Measurements from ENCODE around the gene MARF1. TPM values are rescaled to one million over a fixed set of nuclear protein-coding genes. Genes with fewer than 3 reads are reported as not detected.

MARF1 gene
- total RNA-seq, 1 donor from 2014 or later = 186 TPM

- Mint-ChIP-seq H3K27ac (peak overlapping the region; percentile 98), H3K4me1 (peaks cover 66% of the 10 kb centered on the region), H3K4me3 (peak overlapping the region; percentile 84), H3K9me3 (no peaks in the 10 kb centered on the region), H3K36me3 (ENCODE audit: low read depth) (peaks cover 23% of the 10 kb centered on the region), H3K27me3 (no peaks in the 10 kb centered on the region)
- CTCF ChIA-PET = interaction anchor here (0.7 to 4.0 kb wide), 5 partner anchors 10 to 217 kb away, joined by 3 to 20 read pairs (median 11); no protein-coding TSS in a partner anchor
- POLR2A ChIA-PET = interaction anchor here (0.5 to 7.3 kb wide), 5 partner anchors 7 to 496 kb away, joined by 3 to 142 read pairs (median 52); partner anchors contain the start of gene NDE1
- intact Hi-C loops (cut with micrococcal nuclease) = loop anchor here (5.0 to 10.0 kb wide), 2 partner anchors 240 to 1012 kb away; partner anchors contain the start of genes BFAR, CEP20 and PARN
- DNase-seq (no peak), ATAC-seq (ENCODE audit: low read depth) (no peak)
- no peak for TF ChIP-seq CTCF (IDR thresholded peaks at IDR 0.05)
Observed at GRCh38 chr16:15644267-15644961, 1.5 kb upstream of the MARF1 start.

GRCh38 chr16:15643946-15644250 lies 944 bp upstream of the MARF1 start:
- no peaks in the 10 kb centered on the region for H3K27me3 Mint-ChIP-seq
- POLR2A ChIA-PET = interaction anchor here (0.6 to 7.3 kb wide), 9 partner anchors 8 to 1645 kb away, joined by 3 to 142 read pairs (median 16); partner anchors contain the start of genes CEP20 and NDE1
- no peak for TF ChIP-seq CTCF (IDR thresholded peaks at IDR 0.05)
- peak overlapping the region; percentile 84 for H3K4me3 Mint-ChIP-seq
- H3K9me3 Mint-ChIP-seq = no peaks in the 10 kb centered on the region
- peaks cover 69% of the 10 kb centered on the region for H3K4me1 Mint-ChIP-seq
- intact Hi-C loops (cut with micrococcal nuclease) = loop anchor here (1.0 to 10.0 kb wide), 6 partner anchors 7 to 1012 kb away; partner anchors contain the start of genes BFAR, CEP20 and PARN
- DNase-seq = no peak
- ATAC-seq (ENCODE audit: low read depth) = no peak
- H3K36me3 Mint-ChIP-seq (ENCODE audit: low read depth) = peaks cover 26% of the 10 kb centered on the region
- CTCF ChIA-PET = interaction anchor here (0.7 to 4.0 kb wide), 4 partner anchors 9 to 216 kb away, joined by 3 to 20 read pairs (median 14); no protein-coding TSS in a partner anchor
- H3K27ac Mint-ChIP-seq = peak overlapping the region; percentile 98

- no peak for TF ChIP-seq CTCF (IDR thresholded peaks at IDR 0.05)
- H3K9me3 Mint-ChIP-seq = no peaks in the 10 kb centered on the region
- intact Hi-C loops (cut with micrococcal nuclease) = loop anchor here (1.0 to 10.0 kb wide), 8 partner anchors 9 to 1010 kb away; partner anchors contain the start of genes BFAR, CEP20 and PARN
- peaks cover 82% of the 10 kb centered on the region for H3K4me1 Mint-ChIP-seq
- H3K36me3 Mint-ChIP-seq (ENCODE audit: low read depth) = peaks cover 36% of the 10 kb centered on the region
- POLR2A ChIA-PET = interaction anchor here (0.5 to 7.3 kb wide), 24 partner anchors 9 to 1428 kb away, joined by 3 to 142 read pairs (median 6); partner anchors contain the start of genes BFAR, BMERB1, CEP20 and NDE1
- no peaks in the 10 kb centered on the region for H3K27me3 Mint-ChIP-seq
- CTCF ChIA-PET = interaction anchor here (0.7 to 4.0 kb wide), 12 partner anchors 8 to 218 kb away, joined by 3 to 20 read pairs (median 5); no protein-coding TSS in a partner anchor
- H3K4me3 Mint-ChIP-seq = peak overlapping the region; percentile 84
- DNase-seq = peak; percentile 74
- peak overlapping the region; percentile 98 for H3K27ac Mint-ChIP-seq
- peak; percentile 67 for ATAC-seq (ENCODE audit: low read depth)
Observed at GRCh38 chr16:15642557-15643047, 352 bp downstream of the MARF1 start.

- peaks cover 83% of the 10 kb centered on the region for H3K4me1 Mint-ChIP-seq
- no peak for ATAC-seq (ENCODE audit: low read depth)
- peak overlapping the region; percentile 84 for H3K4me3 Mint-ChIP-seq
- no peak for DNase-seq
- no peaks in the 10 kb centered on the region for H3K9me3 Mint-ChIP-seq
- TF ChIP-seq CTCF (IDR thresholded peaks at IDR 0.05) = no peak
- ChIA-PET POLR2A (interaction anchor here (0.5 to 7.3 kb wide), 16 partner anchors 10 to 365 kb away, joined by 3 to 142 read pairs (median 6); partner anchors contain the start of genes BMERB1, CEP20 and NDE1), CTCF (interaction anchor here (0.7 to 4.0 kb wide), 12 partner anchors 7 to 218 kb away, joined by 3 to 20 read pairs (median 5); no protein-coding TSS in a partner anchor)
- H3K27me3 Mint-ChIP-seq = no peaks in the 10 kb centered on the region
- H3K36me3 Mint-ChIP-seq (ENCODE audit: low read depth) = peaks cover 43% of the 10 kb centered on the region
- peak overlapping the region; percentile 98 for H3K27ac Mint-ChIP-seq
- intact Hi-C loops (cut with micrococcal nuclease) = loop anchor here (1.0 to 10.0 kb wide), 4 partner anchors 10 to 1010 kb away; partner anchors contain the start of genes BFAR, CEP20 and PARN
Observed at GRCh38 chr16:15641753-15642556, 999 bp downstream of the MARF1 start.

Data from activated B cell treated with CpG ODN at 0.5 μM for 24 hours (primary cell).